ENCODE data around the gene CD300LF.

CD300LF gene

GRCh38 chr17:74745548-74746177, 32.9 kb upstream of the CD300LF start:
- no peak for DNase-seq

- peak; percentile 83 for DNase-seq
Observed at GRCh38 chr17:74744714-74745547, 32.2 kb upstream of the CD300LF start.

GRCh38 chr17:74744349-74744713, 31.6 kb upstream of the CD300LF start:
- DNase-seq: no peak

GRCh38 chr17:74743755-74744154, 31.0 kb upstream of the CD300LF start:
- DNase-seq: no peak

GRCh38 chr17:74742978-74743545, 30.3 kb upstream of the CD300LF start:
- no peak for DNase-seq

- DNase-seq: peak; percentile 41
Observed at GRCh38 chr17:74742153-74742515, 29.4 kb upstream of the CD300LF start.

GRCh38 chr17:74740641-74741387, 28.1 kb upstream of the CD300LF start:
- no peak for DNase-seq

GRCh38 chr17:74740173-74740572, 27.4 kb upstream of the CD300LF start:
- no peak for DNase-seq

- no peak for DNase-seq
Observed at GRCh38 chr17:74739227-74739831, 26.6 kb upstream of the CD300LF start.

- peak; percentile 74 for DNase-seq
Observed at GRCh38 chr17:74738051-74738996, 25.6 kb upstream of the CD300LF start.

GRCh38 chr17:74737299-74738050, 24.8 kb upstream of the CD300LF start:
- peak; percentile 37 for DNase-seq

- peak; percentile 12 for DNase-seq
Observed at GRCh38 chr17:74736513-74737298, 24.0 kb upstream of the CD300LF start, which contains the start of gene RAB37. RAB37 (plus strand) TSS chr17:74737256; CDS start chr17:74737273, 17 bp downstream.

GRCh38 chr17:74734256-74734655, 21.5 kb upstream of the CD300LF start:
- no peak for DNase-seq

GRCh38 chr17:74733365-74734122, 20.8 kb upstream of the CD300LF start:
- DNase-seq: no peak

GRCh38 chr17:74732042-74732867, 19.5 kb upstream of the CD300LF start:
- DNase-seq: no peak

GRCh38 chr17:74731347-74731605, 18.6 kb upstream of the CD300LF start:
- no peak for DNase-seq

- peak; percentile 19 for DNase-seq
Observed at GRCh38 chr17:74730491-74731346, 18.0 kb upstream of the CD300LF start.

- no peak for DNase-seq
Observed at GRCh38 chr17:74729866-74730265, 17.1 kb upstream of the CD300LF start.
